ENCODE results near the gene C2CD4D. TPM values are rescaled to one million over a fixed set of nuclear protein-coding genes. Genes with fewer than 3 reads are reported as not detected.
"Not testable (repeated sequence)": the region's sequence is repeated elsewhere in the genome, so short reads cannot be mapped to it uniquely, and the experiment has no call there.

Gene C2CD4D
- total RNA-seq, 1 experiment from 2014 or later: not detected

DNA sequence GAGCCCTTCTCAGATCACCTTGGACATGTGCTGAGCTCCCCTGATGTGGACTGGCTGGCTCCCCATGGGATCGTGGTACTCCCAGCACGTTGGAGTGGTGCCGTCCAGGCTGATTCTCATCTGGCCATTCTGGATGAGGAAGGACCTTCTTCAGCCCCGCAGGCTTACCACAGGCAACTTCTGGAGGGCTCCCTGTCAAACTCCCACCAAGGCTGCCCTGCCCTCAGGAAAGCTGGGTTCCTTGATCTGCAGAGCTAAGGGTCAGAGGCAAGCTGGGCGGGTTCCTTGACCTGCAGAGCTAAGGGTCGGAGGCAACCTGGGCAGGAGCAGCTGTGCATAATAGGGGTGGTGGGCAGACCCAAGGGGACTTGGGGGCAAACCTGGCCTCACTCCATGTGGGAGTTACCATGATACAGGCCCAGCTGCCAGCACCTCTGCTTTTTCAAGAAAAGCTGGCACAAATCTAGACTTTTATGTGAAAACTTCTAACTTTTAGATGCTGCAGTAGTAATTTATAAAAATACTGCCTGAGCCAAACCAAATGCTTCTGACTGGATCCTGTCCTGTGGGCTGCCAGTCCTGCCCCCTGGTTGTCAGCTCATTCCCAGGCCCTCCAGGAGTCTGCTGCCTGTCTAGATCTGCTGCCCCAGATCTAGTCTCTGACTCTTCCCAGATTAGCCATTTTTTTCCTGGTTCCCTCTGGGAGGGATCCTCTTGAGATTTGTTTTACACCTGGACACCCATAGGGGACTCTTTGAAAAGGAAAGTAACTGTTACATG, 19.5 kb upstream of the C2CD4D start:
- no peak for DNase-seq (ENCODE audit: low read depth)

DNA sequence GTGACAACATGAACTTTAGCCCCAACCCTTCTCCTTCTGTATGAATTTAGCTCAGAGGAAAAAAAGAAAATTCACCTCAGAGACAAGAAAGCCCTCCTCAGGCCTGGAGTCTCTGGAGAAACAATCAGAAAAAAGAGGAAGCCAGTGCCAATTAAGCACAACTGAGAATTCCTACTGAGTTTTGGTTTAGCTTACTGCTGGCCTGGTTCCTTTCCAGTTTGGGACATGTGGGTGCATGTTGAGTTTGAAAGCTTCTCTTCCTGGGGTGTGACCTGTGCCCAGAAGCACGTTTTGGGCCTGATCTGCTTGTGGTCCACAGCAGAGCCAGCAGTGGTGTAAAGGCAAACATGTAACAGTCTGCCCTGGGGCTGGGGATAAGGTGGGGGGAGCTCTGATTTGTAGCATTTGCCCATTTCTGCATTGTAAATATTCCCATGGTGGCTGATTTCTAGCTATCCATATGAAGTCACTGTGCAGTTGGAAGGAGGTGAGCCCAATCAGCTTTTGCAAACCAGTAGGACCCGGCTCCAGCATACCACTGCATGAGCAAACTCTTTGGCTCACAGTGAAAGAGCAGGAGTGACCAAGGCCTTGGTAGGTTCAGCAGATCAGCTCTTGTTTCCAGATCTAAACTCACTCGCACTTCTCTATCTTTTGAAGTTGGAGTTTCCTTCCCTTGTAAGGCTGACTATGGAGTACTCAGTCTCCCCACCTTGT, 18.6 kb upstream of the C2CD4D start:
- DNase-seq (ENCODE audit: low read depth): no peak

DNA sequence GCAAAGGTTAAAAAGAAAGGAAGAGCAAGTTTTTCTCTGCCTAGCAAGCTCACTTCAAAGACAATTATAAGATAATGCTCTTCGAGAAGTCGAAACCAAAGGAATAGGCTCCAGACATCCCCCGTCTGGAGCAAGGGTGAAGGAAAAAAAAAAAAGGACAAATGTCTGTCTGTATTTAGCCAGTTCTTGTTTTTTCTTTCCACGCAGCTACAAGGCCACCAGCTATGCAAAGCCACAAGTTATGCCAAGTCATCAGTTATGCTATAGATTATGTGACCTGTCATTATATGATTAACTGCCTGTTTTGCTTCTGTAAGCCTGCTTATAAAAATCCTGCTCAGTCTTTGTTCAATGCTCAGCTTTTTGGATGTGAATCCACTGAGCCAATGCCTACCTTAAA, 16.3 kb upstream of the C2CD4D start:
- DNase-seq (ENCODE audit: low read depth): no peak

DNA sequence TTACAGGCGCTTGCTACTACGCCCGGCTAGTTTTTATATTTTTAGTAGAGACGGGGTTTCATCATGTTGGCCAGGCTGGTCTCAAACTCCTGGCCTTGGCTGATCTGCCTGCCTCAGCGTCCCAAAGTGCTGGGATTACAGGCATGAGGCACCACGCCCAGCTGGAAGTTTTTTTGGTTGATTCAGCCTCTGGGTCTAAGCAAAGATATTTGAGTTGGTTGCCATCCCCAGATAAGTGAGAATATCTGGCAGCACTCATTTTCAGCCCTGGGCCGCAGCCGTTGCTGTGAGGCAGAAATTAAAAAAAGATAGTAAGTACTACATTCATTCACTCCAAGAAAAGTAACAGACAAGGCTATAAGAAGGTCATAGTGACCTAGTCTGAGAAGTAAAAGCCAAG, 15.9 kb upstream of the C2CD4D start:
- not testable (repeated sequence) for DNase-seq (ENCODE audit: low read depth)

DNA sequence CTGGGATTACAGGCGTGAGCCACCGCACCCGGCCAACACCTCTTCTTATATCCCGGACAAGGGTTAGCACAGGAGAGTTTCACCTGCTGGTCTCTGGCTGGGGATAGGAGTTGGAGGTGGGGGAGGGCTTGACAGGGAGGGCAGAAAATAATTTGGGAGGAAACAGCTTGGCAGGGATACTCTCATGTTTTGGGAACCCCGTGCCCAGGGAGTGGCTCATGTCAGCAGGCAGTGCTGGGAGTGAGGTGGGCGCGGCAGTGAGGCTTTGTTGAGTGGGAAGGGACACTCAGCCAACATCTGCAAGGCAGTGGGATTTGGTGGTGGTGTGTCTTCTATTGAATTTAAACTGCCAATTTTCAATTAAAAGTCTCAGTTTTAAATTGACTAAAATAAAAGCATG, 15.0 kb upstream of the C2CD4D start:
- no peak for DNase-seq (ENCODE audit: low read depth)

DNA sequence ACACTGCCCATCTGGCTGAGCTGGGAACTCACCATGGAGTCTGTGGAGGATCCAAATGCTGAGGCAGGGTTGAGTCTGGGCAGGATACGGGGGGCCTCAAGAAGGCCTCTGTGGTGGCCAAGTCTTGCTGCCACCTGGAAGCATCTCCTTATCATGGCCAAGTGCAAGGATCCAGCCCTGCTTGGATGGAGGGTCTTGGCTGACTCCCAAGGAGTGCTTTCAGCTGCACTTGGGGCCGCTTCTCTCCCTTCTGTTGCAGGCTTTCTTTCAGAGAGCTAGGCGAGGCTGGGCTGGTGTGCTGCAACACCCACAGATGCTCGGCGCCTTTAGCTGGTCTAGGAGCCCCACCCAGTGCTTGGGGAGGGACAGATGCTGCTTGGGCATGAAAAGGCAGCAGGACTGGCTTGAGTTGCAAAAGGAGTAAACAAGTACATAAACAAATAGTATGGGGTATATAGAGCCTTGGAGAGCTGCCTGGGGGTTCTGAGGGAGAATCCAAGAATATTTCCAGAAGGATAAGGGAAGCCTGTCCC, 13.9 kb upstream of the C2CD4D start, which contains the start of gene THEM5:
THEM5 (minus strand) TSS at position 302 of the 533 bp plus-strand sequence; CDS start at position 155, 147 bp downstream.
- DNase-seq (ENCODE audit: low read depth): no peak

DNA sequence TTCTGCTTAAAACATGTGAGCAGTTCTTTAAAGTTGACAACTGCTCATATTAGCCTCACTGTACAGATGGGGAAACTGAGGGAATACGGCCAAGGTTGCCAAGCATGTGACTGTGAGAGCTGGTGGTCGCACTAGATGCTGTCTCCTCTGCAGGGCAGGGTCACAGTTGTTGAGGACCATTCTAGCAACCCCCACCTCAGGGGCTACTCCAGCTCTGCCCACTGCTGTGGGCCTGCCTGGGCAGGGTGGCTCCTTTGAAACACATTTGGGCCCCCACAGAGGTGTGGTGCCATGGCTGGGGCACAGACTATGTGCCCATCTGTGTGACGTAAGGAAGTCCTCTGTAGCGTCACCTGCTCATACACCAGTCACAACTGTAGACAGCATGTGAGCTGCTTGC, 13.1 kb upstream of the C2CD4D start:
- no peak for DNase-seq (ENCODE audit: low read depth)

DNA sequence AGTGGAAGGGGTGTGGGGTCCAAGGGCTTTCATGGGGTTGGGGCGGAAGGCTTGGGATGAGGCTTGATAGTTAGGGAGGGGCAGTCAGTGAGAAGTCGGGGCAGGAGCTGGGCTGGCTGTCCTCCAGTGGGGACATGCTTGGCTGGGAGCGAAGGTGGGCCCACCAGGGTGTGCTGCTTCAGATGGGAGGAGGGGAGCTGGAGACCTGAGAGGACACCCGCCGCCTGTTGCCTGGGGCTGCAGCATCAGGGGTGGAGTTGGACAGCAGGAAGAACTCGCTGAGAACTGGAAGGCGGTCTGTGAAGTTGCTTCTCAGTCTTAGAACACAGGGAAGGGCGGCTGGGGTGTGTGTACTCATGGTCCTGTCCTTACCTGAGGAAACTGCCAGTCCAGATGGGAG, 12.3 kb upstream of the C2CD4D start:
- DNase-seq (ENCODE audit: low read depth): no peak

DNA sequence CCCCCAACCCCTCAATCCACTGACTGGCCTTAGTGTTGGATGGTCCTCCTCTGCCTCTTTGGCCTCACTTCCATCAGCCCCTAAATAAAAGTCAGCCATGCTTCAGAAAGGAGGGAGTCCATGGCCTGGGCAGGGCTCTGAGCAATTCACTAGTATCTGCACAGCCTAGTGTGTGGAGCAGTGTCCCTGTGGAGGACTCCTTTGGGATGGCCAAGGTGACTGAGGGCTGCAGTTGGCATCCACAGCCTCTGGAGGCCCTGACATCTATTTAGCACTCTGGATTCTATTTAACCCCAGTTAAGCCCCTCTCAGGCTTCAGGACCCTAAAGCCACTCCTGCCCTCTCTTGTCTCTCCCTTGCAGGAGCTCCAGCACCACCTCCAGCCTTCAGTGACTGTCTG, 10.3 kb upstream of the C2CD4D start:
- no peak for DNase-seq (ENCODE audit: low read depth)

DNA sequence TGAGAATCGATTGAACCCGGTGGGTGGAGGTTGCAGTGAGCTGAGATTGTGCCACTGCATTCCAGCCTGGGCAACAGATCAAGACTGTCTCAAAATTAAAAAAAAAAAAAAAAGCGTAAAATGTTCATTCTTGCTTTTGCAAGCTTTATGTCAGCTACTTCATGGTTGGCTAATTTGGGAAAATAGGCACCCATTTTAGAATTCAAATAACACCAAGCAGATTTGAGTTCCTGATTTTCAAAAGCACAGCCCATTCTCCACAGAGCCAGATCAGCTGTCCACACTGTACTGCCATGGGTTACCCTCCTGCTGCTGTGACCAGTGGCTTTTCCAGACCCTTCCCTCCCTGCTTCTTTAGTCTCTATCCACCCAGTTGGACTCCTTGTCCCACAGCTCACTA, 9.5 kb upstream of the C2CD4D start:
- no peak for DNase-seq (ENCODE audit: low read depth)

DNA sequence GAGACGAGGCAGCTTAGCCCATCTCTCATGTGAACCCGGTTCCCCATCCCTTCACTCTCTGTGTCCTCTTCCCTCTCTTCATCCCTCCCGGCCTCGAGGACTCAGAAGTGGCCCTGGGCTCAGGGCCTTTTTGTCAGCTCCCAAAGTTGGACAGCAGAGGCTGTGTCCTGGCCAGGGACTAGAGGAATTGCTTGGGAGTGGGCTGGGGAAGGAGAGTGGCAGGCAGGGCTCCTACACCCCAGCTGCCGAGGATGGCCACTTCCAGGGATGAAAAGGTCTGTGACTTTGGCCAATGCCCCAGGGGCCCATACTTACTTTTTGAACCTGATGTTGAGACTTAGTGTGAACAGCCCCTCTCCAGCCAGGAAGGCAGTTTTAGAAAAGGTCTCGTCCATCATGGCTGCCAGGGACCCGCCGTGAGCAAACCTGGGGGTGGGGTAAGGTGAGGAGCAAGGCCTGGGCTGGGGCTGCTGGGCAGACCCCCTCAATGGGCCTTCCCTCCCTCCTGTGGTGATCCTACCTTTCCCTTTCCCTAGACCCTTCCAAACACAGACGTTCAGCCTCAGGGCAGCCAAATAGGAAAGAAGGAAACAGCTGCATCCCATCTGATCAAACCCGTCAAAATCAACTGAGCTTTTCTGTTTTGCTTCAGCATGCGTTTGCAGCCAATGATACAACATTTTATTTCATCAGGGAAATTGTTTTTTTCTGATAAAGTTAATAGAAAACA, 8.4 kb upstream of the C2CD4D start:
- DNase-seq (ENCODE audit: low read depth): no peak

DNA sequence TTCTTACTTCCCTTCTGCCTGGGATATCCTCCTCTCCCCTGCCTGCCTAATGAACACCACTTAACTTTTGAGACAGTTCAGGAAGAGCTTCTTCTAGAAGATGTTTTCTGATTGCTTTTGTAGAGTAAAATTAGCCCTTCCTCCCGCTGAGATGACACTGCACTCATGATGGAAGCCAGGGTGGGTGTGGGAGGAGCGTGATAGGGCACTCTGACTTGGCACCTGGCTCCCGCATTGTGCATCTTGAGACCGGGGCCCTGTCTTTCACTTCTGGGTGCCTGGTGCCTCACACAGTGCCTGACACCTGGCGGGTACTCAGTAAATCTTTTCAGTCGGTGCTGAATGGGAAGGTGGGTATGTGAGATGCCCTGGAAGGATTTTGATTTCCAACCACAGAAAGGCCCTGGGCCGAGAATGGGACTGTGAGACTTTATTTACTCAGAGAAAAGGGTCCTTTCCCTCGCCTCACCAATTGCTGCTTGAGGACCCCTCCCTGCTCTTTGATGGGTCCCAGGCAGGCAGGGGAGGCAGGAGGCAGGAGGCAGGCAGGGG, 7.1 kb upstream of the C2CD4D start:
- no peak for DNase-seq (ENCODE audit: low read depth)

DNA sequence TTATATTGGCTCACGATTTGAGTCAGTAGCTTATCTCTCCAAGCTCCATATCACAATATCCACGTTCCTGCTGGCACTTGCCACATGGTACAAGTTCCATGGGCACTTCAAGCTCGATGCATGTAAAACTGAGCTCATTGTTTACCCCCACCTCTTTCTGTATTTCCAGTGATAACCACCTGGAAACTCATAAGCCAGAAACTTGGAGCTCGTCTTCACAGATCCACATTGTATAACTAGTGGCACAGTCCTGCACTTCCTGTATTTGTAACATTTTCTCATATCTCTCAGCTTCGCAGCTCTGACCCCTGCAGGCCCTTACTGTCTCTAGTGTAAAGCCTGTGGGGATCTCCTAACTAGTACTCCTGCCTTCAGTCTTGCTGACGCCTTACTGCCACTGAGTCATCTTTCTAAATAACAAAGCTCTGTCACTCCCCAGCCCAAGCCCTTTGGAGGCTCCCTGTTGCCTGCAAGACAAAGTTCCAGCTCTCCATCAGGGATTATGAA, 6.5 kb upstream of the C2CD4D start:
- peak; percentile 89 for DNase-seq (ENCODE audit: low read depth)

DNA sequence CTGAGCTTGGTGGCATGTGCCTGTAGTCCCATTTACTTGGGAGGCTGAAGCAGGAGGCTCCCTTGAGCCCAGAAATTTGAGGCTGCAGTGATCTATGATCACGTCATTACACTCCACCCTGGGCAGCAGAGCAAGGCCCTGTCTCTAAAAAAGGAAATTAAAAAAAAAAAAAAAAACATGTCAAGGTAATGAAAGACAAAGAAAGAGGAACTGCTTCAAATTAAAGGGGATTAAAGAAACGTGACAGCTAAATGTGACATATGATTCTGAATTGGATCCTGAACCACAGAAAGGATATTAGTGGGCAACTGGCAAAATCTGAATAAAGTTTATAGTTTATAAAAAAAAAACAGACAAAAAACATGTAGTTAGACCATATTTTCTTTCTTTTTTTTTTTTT, 3.8 kb upstream of the C2CD4D start:
- DNase-seq (ENCODE audit: low read depth): no peak

DNA sequence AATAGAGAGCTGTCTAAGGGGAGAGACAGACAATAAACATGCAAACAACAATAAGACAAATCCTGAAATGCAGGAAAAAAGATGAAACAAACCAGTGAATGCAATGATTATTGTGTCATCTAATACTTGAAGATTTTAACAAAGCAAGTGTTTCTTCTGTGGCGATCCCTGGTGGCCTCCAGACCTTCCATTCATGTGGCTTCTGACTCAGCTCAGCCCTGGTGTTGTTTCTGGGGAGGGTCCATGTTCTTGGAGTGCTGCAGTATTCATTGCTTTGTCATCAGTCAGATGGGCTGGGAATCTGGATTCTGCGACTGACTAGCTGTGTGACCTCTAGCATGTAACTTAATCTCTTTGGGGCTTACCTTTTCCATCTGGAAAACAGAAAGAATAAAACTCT, 1.5 kb upstream of the C2CD4D start:
- DNase-seq (ENCODE audit: low read depth): peak; percentile 92

DNA sequence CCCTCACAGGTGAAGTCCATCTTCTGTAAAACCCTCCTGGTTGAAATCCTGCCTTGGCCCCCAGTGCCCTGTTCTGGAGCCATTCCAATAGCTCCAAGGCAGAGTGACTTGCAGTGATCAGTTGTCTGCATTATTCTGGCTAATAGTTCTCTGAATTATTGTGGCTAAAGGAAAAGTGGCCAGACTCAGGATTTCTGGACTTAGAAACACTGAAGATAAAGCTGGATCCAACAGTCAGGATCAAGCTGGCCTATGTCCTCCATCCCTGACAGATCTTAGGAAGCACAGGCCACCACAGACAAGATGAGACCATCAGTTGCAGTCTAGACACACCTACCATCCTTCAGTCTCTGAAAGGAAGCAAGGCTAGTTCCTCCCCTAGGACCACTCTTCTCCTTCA, 801 bp upstream of the C2CD4D start:
- DNase-seq (ENCODE audit: low read depth): no peak

DNA sequence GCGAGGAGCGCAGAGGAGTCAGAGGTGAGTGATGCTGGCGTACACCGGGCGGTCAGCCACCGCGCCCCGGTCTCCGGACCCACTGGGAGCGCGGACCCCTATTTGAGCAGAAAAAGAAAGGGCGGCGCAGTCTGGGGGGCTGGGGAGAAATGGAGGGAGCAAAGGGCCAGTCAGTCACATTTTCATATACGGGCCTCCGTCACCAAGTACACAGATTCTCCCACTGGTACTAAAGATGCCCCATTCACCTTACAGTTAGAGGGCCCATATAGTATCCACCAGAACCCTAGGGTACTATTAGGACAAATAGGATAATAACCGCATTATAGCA, 573 bp downstream of the C2CD4D start:
- DNase-seq (ENCODE audit: low read depth): no peak

DNA sequence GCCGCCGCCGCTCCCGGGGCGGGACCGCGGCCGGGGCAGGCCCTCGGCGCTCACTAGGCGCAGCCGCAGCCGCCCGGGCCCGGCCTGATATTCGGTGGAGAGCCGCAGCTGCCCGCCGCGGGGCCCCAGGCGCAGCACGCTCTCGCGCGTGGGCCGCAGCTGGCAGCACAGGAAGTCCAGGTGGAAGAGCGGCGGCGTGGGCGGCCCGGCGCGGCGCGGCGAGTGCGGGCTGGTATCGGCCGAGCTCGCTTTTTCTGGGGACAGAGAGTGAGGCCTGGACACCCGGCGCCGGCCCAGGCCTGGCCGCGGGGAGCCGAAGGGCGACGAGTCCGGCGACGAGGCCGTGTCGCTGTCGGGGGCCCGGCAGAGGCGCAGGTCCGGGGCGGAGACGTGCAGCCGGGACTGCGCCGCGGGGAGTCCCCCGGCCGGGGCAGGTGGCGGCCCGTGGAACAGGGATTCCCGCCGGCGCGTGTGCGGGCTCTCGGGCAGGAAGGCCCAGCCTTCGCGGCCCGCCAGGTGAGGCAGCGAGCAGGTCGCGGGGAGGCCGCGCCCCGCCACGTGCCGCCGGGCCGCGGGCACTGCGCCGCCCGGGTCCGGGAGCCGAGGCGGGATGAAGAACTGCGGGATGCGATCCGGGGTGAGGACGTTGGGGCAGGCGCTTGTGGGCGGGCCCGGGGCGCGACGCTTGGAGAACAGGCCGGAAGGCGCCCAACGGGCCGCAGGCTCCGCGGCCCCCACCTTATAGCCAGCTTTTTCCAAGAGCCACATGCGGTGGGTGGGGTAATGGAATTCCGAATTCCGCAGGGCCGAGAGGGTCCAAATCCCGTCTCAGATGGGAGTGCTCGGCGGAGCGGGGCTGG, 1.2 kb downstream of the C2CD4D start:
- no peak for DNase-seq (ENCODE audit: low read depth)

DNA sequence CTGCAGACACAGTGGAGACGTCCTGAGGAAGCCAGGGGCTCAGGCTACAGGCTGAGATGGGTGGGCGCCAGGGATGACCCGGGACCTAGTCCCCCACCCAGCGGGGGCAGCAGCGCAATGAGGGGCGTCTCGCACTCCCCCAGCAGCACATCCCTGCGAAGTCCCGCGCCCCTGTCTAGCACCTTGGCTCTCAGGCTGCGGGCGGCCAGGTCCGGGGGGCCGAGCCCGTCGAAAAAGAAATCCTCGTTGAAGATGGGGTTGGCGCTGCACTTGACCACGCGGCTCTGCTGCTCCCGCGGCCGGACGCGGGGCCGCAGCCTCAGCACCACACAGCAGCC, 1.8 kb downstream of the C2CD4D start:
- DNase-seq (ENCODE audit: low read depth): no peak

DNA sequence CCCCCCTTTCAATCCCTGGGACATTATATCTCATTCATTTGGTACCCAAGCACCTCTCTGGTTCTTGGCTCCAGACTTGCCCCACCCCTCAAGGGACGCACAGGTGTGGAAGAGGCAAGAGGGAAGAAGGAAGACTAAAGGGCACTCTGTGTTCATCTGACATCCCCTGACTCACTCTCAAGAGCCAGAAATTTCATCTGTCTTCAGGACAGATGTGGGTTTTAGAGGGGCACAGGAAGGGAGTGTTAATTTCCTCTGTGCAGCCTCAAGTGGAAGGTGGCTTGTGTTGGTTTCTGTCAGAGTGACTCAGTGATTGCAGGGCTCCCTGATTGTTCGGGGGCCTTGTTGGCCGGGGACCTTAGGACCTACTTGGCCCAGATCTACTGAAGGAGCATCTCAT, 2.4 kb downstream of the C2CD4D start:
- no peak for DNase-seq (ENCODE audit: low read depth)

DNA sequence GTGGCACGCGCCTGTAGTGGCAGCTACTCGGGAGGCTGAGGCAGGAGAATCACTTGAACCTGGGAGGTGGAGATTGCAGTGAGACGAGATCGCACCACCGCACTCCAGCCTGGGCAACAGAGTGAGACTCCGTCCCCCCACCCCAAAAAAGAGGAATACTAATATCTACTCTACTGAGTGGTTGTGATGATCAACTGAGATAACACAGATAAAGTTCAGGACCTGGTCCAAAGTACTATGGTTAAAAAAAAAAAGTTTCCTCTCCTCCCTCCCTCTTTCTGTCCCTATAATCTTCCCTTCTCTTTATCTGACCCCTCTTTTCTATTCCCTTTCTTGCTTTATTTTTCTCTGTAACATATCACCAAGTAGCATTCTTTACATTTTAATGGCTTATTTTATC, 4.0 kb downstream of the C2CD4D start:
- no peak for DNase-seq (ENCODE audit: low read depth)

All from M059J (cell line).